ENCODE measurements around the gene NRP2.

DNA sequence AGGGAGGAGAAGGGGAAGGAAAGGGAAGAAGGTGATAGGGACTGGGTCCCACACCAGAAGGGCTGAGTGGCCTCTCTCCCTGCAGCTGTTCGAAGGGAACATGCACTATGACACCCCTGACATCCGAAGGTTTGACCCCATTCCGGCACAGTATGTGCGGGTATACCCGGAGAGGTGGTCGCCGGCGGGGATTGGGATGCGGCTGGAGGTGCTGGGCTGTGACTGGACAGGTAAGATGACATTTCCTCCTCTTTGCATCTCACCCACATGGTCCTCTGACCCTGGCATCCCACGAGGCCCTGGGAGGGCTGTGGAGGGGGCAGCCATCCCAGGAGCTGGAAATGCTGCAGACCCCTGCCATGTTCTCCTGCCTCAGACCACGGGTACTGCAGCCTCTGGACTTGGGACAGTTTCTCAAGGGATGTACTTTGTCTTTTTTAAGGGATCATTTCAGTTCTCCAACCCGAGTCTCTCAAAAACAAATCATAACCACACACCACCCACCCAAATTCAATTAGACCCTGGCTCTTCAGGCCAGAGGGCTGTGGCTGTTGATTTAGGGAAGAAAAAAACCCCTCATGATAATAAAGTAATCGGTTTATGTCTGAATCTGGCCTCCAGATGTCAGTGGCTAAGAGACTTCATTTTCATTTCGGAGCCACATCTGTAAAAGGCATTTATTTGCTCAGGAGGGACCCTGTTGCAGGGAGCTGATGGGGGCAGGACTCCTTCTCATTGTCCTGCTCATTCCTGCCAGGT is 63.5 kb downstream of the NRP2 start:
- TF ChIP-seq POLR2A (IDR thresholded peaks at IDR 0.05) (no peak), POLR2AphosphoS5 (IDR thresholded peaks at IDR 0.05) (no peak)
- TF ChIP-seq, protein P1, sequence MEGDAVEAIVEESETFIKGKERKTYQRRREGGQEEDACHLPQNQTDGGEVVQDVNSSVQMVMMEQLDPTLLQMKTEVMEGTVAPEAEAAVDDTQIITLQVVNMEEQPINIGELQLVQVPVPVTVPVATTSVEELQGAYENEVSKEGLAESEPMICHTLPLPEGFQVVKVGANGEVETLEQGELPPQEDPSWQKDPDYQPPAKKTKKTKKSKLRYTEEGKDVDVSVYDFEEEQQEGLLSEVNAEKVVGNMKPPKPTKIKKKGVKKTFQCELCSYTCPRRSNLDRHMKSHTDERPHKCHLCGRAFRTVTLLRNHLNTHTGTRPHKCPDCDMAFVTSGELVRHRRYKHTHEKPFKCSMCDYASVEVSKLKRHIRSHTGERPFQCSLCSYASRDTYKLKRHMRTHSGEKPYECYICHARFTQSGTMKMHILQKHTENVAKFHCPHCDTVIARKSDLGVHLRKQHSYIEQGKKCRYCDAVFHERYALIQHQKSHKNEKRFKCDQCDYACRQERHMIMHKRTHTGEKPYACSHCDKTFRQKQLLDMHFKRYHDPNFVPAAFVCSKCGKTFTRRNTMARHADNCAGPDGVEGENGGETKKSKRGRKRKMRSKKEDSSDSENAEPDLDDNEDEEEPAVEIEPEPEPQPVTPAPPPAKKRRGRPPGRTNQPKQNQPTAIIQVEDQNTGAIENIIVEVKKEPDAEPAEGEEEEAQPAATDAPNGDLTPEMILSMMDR (IDR thresholded peaks at IDR 0.05): no peak

Measured in prostate gland (tissue), 2 donors.